HG02973 (cell line): ENCODE results near the gene ABCD3.

Experiments
- ATAC-seq: cut with Tn5 transposase; IDR thresholded peaks from one replicate; pipeline ENCODE4 v1.9.1; 2021; ENCODE audit warnings: moderate library complexity; ENCODE audit not compliant: unreplicated experiment

The ABCD3 gene

GRCh38 chr1:94462606-94463005 is 44.4 kb downstream of the ABCD3 start:
- no peak for ATAC-seq

- no peak for ATAC-seq
These were observed 45.0 kb downstream of the ABCD3 start for GRCh38 chr1:94463056-94463764.

- ATAC-seq = no peak
These were observed 45.7 kb downstream of the ABCD3 start for GRCh38 chr1:94463765-94464330.

- no peak for ATAC-seq
These were observed 50.5 kb downstream of the ABCD3 start for GRCh38 chr1:94468708-94469107.

GRCh38 chr1:94471271-94471670 is 53.1 kb downstream of the ABCD3 start:
- ATAC-seq = no peak

- no peak for ATAC-seq
These were observed 57.0 kb downstream of the ABCD3 start for GRCh38 chr1:94475232-94475631.

GRCh38 chr1:94479682-94480081 is 61.5 kb downstream of the ABCD3 start:
- no peak for ATAC-seq

- peak; percentile 98 for ATAC-seq
These were observed 63.3 kb downstream of the ABCD3 start for GRCh38 chr1:94481473-94481933.

GRCh38 chr1:94486990-94487389 is 68.8 kb downstream of the ABCD3 start:
- ATAC-seq = no peak

GRCh38 chr1:94490556-94490955 is 72.4 kb downstream of the ABCD3 start:
- no peak for ATAC-seq

- ATAC-seq = no peak
These were observed 78.0 kb downstream of the ABCD3 start for GRCh38 chr1:94496076-94496755.

GRCh38 chr1:94501426-94501825 is 83.2 kb downstream of the ABCD3 start:
- no peak for ATAC-seq

- ATAC-seq = no peak
These were observed 83.7 kb downstream of the ABCD3 start for GRCh38 chr1:94501935-94502334.

- ATAC-seq = no peak
These were observed 85.0 kb downstream of the ABCD3 start for GRCh38 chr1:94503153-94503552.

- no peak for ATAC-seq
These were observed 86.4 kb downstream of the ABCD3 start for GRCh38 chr1:94504601-94505000.

GRCh38 chr1:94512816-94513215 is 94.6 kb downstream of the ABCD3 start:
- no peak for ATAC-seq

- no peak for ATAC-seq
These were observed 96.0 kb downstream of the ABCD3 start for GRCh38 chr1:94514095-94514727.

- no peak for ATAC-seq
These were observed 97.2 kb downstream of the ABCD3 start for GRCh38 chr1:94515296-94515947.

GRCh38 chr1:94519351-94519750 is 101.2 kb downstream of the ABCD3 start:
- ATAC-seq = no peak

GRCh38 chr1:94522304-94522703 is 104.1 kb downstream of the ABCD3 start:
- ATAC-seq = no peak

GRCh38 chr1:94524531-94524930 is 106.3 kb downstream of the ABCD3 start:
- no peak for ATAC-seq
